ENCODE measurements around the gene NR2F2.

NR2F2 gene

DNA sequence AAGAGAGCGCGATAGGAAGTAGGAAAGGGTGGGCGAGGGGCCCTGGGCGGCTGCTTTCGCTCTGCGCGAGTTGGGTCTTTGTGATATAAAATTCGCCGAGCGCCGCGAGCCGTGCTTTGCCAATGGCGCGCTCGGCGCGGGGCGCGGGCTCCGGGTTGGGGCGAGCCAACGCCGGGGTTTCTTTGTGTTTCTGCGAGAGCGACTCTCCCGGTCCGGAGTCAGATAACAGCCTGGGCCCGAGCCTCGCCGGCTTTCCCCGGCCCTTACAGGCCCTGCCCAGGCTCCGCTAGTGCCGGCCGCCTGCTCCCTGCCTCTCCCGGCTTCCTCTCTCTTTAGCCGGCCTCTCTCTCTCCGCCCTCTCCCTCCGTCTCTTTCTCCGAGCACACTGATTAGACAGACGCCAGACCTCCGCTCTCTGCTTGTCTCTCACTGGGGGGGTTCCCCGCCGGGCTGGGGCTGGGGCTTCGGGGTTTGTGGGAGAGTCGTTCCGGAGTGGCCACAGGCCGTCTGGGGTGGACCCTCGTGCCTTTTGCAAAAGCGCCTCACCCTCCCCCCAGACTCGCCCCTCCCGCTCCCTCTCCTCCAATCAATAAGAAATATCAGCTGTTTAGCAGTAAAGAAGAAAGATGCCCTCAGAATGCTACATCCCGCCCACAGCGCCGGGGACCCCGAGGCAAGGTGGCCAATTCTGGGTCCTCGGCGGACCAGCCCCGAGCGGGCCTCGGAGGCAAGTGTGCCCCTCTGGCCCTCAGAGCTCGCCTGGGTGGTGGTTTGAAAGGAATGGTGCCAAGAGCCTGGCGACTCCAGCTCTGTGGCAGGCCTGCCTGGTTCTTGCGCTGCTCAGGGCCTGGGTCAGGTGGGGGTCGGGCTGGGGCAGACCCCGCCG lies 2.9 kb downstream of the NR2F2 start:
- no peak for DNase-seq

DNA sequence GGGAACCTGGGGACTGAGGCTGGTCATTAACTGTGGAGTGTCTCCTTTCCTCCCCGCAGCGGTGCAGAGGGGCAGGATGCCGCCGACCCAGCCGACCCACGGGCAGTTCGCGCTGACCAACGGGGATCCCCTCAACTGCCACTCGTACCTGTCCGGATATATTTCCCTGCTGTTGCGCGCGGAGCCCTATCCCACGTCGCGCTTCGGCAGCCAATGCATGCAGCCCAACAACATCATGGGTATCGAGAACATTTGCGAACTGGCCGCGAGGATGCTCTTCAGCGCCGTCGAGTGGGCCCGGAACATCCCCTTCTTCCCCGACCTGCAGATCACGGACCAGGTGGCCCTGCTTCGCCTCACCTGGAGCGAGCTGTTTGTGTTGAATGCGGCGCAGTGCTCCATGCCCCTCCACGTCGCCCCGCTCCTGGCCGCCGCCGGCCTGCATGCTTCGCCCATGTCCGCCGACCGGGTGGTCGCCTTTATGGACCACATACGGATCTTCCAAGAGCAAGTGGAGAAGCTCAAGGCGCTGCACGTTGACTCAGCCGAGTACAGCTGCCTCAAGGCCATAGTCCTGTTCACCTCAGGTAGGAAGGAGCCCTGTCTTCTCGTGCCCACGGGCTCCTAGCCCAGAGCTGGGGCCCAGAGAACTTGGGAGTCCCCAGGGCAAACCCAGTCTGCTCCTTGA lies 3.7 kb downstream of the NR2F2 start:
- no peak for DNase-seq

DNA sequence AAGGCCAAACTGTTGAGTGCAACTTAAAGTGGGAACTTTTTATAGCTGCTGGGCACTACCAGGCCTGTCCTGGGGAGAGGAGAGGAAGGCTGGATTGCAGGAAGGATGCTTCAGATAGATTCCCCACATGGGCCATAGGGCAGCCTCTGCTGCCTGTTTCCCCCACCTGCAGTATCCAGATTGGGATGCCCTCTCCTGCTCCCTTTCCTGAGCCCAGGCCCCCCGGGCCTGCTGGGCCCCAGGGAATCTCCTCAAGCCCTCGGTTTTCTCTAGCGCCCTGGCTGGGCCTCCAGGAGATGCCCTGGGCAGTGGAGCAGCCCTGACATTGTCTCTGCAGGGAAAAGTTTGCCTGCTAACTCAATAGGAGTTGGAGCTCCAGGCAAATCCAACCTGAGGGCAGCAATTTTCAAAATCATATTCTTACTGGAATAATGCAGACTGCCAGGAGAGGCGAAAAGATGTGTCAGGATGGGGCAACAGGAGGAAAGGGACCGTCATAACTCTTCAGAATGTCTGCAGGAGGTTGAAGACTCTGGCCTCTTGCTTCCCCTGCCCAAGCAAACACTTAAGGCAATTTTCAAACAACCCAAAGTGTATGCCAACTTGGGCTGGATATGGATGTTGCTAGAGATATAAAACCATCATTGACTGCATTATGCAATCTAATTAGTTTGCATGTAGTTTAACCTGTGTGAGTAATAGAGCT lies 4.4 kb downstream of the NR2F2 start:
- DNase-seq, result no peak

DNA sequence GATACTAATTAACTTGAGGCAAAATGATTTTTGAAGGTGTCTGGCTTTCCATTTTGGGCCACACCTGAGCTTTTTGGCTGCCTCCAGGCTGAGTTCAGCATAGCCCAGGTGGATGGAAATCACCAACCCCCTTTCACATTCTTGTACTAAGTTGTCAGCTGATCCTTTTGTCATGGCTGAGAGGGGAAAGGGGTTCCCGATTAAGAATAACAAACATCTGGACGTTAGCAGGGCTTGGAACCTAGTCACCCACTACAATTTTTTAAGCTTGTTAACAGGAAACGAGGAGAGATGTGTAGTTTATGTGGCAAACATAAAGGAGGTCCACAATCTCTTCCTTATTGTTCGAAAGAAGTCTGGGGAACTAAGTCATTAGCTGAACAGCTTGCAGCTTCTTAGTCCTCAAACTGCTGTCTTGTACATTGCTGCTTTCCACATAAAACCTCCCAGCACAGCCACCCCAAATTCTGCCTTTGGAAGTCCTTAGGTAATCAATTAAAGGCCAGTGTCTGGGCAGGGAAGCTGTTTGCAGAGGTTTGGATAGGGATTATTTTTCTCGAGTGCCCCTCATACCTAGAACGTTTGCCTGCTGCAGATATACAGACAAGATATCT lies 5.0 kb downstream of the NR2F2 start:
- DNase-seq, result no peak

DNA sequence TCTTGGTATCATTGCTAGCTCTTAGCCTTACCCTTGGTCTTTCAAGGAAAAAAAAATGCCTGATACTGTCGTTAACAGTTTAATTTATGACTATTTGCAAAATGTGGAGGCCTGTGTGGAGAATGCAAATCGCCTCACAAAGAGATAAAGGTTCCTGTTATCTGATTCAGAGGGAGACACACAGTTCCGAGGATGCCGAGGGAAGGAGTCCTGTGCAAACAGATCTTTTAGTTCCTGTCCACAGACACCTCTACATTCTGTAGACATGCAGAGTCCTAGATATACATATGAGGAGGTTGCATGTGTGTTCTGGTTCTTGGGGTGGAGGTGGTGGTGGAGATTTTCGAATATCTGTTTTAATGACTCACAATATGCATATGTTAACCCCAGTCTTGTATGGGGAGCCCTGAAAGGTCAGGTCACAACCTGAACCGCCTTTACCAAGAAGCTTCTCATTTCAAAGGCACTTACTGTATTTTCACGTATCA lies 5.7 kb downstream of the NR2F2 start:
- DNase-seq, result no peak

DNA sequence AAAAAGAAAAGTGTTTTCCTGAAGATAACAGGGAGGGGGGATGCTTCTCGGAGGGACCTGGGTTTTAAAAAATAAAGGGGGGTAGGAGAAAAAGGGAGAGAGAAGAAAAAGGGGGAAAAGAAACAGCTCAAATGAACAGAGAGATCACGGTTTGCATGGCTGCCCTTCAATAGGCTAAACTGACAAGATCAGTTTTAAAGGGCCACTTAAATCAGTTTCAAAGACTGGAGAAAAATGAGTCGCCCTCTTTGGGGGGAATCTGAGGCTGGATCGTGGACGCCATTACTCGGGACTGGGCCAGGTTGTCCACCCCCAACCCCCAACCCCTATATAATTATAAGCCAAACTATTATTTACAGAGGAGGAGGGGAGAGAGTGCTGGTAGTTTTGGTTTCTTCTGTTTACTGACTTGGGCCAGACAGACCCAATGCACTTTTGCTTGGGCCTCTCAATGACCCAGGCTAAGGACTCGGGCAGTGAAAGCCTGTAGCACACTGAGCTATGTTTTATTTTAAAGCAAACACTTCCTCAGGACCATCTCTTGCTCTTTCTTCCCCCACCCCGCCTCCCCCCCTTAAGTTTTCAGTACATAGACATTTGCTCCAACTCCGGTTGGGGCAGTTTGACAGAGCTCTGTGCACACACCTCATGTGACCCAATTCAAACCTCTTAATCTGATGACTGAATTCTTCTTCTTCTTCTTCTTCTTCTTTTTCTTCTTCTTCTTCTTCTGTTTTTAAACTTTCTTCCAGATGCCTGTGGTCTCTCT lies 6.3 kb downstream of the NR2F2 start:
- no peak for DNase-seq

DNA sequence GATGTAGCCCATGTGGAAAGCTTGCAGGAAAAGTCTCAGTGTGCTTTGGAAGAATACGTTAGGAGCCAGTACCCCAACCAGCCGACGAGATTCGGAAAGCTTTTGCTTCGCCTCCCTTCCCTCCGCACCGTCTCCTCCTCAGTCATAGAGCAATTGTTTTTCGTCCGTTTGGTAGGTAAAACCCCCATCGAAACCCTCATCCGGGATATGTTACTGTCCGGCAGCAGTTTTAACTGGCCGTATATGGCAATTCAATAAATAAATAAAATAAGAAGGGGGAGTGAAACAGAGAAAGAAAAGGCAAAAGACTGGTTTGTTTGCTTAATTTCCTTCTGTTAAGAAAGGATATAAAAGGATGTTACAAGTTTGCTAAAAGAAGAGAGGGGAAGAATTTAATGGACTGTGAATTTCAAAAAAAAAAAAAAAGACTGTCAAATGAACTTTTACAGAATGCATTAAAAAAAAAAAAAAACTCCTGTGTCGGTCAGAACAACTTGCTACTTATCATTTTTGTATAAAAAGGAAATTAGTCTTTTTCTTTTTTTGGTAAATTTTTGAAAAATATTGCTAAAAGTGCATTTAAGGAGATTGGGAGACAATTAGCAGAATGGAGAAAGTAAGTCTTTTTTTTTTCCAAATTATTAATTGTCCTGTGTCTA lies 7.0 kb downstream of the NR2F2 start:
- no peak for DNase-seq

DNA sequence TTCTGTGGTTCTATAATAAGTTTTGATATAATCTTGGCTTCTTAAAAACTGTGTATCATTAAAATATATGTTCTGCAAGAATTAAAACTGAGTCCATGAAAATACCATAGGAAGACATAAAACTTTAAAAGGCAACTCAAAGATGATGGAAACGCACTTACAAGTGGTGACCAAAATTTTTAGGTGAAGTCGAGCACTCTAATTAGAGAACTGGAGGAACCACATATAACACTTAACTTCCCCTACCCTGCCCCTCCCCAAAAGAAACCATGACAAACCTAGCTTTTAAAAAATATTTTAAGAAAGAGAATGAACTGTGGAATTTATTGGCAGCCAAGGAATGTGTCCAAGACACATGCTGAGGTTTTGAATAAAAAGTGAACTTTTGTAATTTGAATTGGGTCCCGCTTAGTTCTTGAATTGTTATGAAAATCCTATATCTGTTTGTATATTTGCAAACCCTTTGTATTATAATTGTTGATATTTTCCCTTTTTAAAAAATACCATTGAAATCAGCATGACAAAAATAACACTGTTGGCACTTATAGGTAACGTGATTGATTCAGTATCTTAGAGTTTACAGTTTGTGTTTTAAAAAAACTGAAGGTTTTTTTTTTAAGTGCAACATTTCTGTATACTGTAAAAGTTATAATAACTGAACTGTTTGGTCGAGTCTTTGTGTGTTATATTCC lies 7.7 kb downstream of the NR2F2 start:
- no peak for DNase-seq

DNA sequence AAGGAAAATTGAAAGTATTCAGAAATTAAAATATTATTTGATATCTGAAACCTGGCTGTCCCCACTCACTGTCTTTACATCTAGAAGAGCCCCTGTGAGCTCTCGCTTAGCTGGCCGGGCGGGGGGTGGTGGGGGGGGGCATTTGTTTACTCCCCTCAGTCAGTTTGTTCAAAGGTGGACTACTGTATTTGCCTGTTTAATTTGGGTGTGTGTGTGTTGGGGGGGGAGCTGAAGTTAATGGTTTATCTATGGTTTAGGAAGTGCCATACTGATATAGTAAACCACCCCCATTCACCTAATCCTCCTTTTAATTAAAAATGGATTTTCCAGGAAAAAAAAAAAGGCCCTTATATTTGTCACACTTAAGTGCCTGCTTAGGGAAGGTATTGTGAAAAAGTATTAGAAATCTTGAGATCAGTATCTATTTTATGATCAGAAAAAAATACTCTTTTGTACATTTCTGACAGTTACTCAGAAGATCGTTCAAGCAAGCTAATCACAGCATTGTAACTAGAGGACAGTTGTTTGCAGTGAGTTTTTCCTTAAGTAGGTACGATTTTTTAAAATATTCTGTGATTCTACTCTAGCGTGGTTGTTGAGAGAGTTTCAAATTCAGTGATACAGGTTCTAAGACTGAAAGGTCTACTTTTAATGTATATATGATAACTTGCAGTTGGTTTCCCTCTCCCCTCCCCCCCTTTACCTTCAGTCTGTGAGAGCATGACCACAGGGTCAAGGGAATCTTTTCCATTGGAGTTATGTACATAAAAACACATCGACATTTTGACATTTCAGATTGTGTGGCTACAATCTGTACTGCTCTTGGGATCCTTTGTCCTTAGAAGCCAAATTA lies 8.5 kb downstream of the NR2F2 start:
- DNase-seq, result no peak

DNA sequence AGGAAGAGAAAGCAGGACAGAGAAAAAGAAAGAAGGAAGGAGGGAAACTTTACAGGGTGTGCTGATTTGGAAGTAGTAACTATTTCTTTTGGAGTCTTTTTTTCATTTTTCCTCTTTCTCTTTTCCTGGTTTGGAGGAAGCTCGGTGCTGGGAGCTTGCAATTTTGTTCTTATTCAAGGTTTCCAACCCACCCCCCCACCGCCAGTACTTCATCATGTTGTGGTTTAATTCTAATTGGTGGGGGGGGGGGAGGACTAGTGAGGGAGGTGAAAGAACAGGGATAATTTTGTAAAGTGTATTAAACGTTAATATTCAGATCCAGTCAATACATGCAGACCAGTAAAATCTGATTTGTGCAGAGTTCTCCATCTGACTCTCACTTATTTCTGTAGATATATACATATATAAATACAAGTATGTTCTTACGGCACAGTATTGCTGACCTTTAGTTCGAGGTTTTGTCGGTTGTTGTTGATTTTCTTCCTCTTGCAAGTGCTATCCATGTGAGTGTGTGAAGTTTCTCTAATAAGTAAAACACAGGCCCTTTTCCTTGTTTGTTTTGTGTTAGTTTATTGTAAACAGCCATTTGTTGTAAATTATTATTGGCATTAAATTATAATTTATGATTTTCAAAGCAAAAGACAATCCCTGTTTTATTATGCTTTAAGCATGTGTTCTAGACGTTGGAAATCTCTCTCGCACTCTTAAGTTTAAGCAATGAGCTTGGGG lies 9.3 kb downstream of the NR2F2 start:
- no peak for DNase-seq

DNA sequence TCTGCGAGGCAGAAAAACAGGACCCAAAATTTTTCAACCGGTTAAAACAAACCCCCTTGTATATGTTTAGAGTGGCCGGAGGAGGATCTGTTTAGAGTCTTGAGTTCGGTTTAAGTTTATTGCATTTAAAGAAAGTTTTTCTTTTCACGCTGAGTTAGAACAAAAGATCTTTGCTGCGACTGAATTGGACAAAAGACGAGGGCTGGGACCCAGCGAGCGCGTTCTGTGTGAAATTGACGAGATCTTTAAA lies 9.8 kb downstream of the NR2F2 start:
- no peak for DNase-seq

DNA sequence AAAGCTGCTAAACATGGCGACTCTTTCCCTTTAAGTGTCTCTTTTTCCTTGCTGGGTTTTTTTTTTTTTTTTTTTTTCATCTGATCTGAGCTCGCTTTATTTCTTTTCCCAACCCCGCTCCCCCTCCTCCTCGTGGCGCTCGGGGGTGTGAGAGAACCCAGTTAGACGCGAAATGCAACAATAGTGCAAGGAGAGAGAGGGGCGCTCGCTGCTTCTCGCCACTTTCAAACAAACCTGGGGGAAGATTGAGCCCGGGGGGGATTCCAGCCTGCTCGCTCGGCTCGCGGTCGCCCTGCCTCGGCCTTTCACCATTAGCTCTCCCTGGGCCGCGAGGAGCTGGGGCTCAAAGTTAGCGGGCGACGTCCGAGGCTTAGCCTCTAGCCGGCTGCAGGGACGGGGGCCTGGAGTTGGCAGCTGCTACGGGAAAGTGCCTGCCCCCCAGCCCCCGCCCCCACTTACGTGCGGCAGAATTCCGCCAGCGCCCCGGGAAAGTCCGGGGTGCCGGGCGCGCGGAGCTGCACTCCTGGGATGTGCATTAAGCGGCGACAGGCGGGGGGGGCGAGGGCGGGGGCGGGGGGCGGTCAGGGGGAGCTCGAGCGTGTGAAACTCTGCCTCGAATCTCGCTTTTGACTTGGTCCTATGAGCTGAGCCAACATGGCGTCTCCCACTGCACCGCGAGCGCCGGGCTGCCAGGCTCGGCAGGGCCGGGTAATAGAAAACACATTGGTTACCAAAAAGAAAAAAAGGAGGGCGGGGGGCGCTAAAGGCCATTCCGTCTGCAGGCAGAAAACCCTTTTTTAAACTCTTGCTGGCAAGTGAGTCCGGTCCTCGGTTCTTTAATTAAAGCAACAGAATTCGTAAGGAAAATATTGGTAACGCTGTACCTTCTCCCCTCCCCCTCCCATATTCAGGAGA lies 10.4 kb downstream of the NR2F2 start:
- peak; percentile 33 for DNase-seq

DNA sequence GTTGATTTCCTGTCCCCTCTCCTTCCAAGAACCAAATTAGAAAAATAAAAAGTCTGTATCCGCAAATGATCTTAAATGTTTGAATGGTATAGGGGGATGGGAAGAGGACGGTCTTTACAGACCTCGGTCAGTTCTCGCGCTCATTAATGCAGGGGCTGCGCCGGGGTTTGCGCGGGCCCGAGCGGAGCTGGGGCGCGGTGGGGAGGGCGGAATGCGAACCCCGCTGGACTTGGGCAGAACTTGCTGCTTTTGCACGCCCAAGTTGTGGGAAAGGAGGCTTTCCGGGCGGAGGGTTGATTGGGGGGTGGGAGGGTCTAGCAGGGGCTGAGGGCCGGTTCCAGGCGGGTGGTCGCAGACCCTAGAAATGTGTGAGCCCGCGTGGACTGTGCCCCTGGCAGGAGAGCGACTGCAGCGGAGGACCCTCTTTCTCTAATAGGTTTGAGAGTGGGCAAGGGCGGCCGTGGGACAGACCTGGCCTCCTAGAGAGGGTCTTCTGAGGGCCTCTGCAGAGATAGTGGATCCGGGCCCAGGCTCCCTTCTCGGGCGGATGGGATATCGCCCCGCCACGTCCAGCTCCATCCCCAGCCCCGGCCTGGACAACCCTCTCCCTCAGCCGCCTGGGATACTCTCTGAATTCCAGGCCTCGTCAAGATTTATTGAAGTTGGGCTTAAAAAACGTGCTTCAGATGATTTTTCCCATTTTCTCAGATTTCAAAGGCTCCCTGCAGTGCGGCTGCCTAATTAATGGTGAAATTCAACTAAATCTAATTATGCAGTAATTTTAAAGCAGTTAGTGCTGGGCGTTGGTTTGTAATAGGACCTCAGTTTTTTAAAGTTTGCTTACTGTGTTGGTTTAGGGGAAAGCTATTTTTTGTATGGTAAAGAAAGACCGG lies 11.3 kb downstream of the NR2F2 start:
- DNase-seq, result no peak

DNA sequence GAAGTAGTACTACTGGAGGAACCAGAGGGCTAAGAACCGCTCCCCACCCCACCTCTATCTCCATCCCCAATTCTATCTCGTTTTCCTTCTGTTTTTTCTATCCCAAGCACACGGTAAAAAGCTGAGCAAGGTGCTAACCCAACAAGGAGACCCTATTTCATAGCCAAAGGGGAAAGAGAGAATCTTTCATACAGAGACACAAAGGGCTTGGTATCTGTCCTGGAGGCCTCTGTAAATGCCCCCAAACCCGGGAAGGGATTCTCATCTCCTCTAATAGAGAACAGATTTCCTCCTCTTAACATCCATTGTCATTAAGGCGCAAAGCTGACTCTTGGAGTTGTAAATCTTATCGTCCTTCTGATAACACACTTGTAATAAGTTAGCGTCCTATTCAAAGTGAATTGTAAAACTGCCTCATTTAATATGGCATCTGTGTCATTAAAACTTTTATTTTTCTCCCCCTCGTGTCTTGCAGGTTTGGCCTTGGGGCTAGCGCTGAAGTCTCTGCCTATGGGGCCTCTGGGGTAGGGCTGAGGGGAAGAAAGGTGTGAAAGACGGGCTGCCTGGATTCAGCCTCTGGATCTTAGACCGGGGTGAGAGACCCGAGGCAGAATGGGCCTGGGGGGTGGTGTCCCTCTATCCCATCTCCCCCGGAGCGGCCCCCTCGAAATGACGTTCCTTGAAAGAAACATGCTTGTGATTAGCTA lies 12.1 kb downstream of the NR2F2 start:
- DNase-seq, result no peak

DNA sequence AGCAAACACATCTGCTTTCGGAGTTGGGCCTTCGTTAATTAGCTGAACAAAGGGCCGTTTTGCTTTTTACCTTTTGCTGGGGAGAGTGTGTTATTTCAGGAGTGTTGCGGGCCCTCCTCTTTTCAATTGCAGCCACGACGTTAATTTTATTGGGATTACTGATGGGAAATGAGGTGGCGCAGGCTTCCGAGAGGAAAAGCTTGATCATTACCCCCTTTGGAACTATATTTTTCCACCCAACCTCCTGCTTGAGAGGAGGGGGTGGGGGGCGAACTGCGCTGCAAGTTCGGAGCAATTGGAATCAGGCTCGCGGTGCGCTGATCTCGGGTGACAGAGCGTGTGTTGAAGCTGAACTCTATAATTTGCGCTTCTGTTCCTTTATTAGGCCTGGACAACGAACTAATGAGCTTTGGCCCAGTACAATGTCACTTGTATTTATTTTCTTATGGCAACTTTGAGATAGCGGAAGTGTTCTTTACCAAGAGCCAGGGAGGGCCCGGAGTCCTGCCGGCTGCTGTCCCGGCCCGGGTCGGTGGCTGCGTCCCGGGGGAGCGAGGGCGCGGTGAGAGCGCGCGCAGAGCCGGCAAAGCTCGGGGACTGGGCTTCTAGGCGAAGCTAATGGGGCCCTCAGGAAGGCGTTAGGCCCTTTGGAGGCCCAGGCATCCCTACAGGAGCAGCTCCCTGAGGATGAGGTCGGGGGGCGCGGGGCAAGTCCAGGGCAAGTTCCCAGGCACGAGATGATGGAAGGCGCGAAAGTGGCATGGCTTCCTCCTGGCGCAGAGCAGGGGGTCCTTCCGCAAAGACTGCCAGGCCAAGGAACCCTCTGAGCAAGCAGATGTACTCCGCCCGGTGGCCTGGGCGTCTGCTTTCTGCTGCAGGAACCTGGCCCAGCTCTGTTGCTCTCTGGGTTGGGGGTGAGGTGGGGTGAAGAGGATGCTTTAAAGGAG lies 12.9 kb downstream of the NR2F2 start:
- no peak for DNase-seq

Measured in NCI-H446 treated with DMSO at 0.1 percent for 48 hours (cell line).